ENCODE data around the gene OPN4. TPM values are rescaled to one million over a fixed set of nuclear protein-coding genes. Genes with fewer than 3 reads are reported as not detected.

The OPN4 gene
- polyA plus RNA-seq, 2 of the 4 experiments (the other 2 are of a cell fraction), result not detected

- no peak overlapping the region for H3K27ac ChIP-seq
- H3K9me3 ChIP-seq, result peaks cover 5% of the 10 kb centered on the region; the same call in 1 of the 3 replicates
- no peaks in the 10 kb centered on the region for H3K4me1 ChIP-seq
- no peak for TF ChIP-seq SMC3 (IDR thresholded peaks at IDR 0.05)
- no peak for TF ChIP-seq HDAC2 (IDR thresholded peaks at IDR 0.05)
- no peak for TF ChIP-seq HES2 (IDR thresholded peaks at IDR 0.05)
- TF ChIP-seq HMGXB4 (CRISPR knock-in tag; IDR thresholded peaks at IDR 0.05; ENCODE audit: borderline replicate concordance), result no peak
- no peak for TF ChIP-seq SREBF2 (IDR thresholded peaks at IDR 0.05)
- no peak for TF ChIP-seq RARB (CRISPR knock-in tag; IDR thresholded peaks at IDR 0.05)
- TF ChIP-seq CTCF (IDR thresholded peaks at IDR 0.05), result no peak
- TF ChIP-seq GATA3 (IDR thresholded peaks at IDR 0.05; ENCODE audit: borderline replicate concordance), result no peak
- TF ChIP-seq NPAS2 (CRISPR knock-in tag; IDR thresholded peaks at IDR 0.05; ENCODE audit: borderline replicate concordance), result no peak
- no peak for TF ChIP-seq CBX8 (IDR thresholded peaks at IDR 0.05)
- TF ChIP-seq PHF8 (IDR thresholded peaks at IDR 0.05; ENCODE audit: borderline replicate concordance, low read depth), result no peak
- no peak for TF ChIP-seq POLR2A (IDR thresholded peaks at IDR 0.05; ENCODE audit: low read length)
- no peak for TF ChIP-seq E2F6 (IDR thresholded peaks at IDR 0.05; ENCODE audit: borderline replicate concordance, low read depth)
- no peak for TF ChIP-seq FOXS1 (CRISPR knock-in tag; IDR thresholded peaks at IDR 0.05)
- TF ChIP-seq PBX3 (IDR thresholded peaks at IDR 0.05), result no peak
- FAIRE-seq (no peak), ATAC-seq (no peak), DNase-seq (ENCODE audit: low read depth in 1 of 2, low spot score in 1 of 2) (no peak)
- no peak overlapping the region for H3K4me2 ChIP-seq
- ChIA-PET CTCF (interaction anchor here (1.3 to 1.6 kb wide), 2 partner anchors 18 to 26 kb away, joined by 3 read pairs; no protein-coding TSS in a partner anchor), POLR2A (interaction anchor here (0.6 kb wide), 1 partner anchor 76 kb away, joined by 5 read pairs; no protein-coding TSS in a partner anchor)
- 71% methylated on average over 1 of the region's 1 CpG for WGBS (ENCODE audit: missing lambda C conversion rate)
- H3K4me3 ChIP-seq, result no peak overlapping the region
Observed at GRCh38 chr10:86611386-86611785, 43.0 kb upstream of the OPN4 start.

- ATAC-seq (no peak), FAIRE-seq (no peak), DNase-seq (ENCODE audit: low read depth in 1 of 2, low spot score in 1 of 2) (no peak)
- no peak overlapping the region for H3K27ac ChIP-seq
- H3K4me1 ChIP-seq, result no peaks in the 10 kb centered on the region
- no peak overlapping the region for H3K4me3 ChIP-seq
- WGBS (ENCODE audit: missing lambda C conversion rate), result 77% methylated on average over 5 of the region's 5 CpGs
- POLR2A ChIA-PET, result no interaction called here
- CTCF ChIA-PET, result no interaction called here
- no peak overlapping the region for H3K4me2 ChIP-seq
- no peaks in the 10 kb centered on the region for H3K9me3 ChIP-seq
- TF ChIP-seq NR3C1 (IDR thresholded peaks at IDR 0.05) (no peak), USF2 (IDR thresholded peaks at IDR 0.05) (no peak), ZC3H11A (IDR thresholded peaks at IDR 0.05) (no peak), JUNB (IDR thresholded peaks at IDR 0.05) (no peak)
Observed at GRCh38 chr10:86613096-86613495, 41.3 kb upstream of the OPN4 start.

- Histone ChIP-seq H3K4me3 (no peak overlapping the region), H3K4me2 (no peak overlapping the region), H3K9me3 (no peaks in the 10 kb centered on the region), H3K4me1 (no peaks in the 10 kb centered on the region), H3K27ac (no peak overlapping the region)
- WGBS (ENCODE audit: missing lambda C conversion rate), result 80% methylated on average over 6 of the region's 6 CpGs
- DNase-seq (ENCODE audit: low read depth in 1 of 2, low spot score in 1 of 2) (no peak), ATAC-seq (0 out of 6 replicates have a peak, but pooled peaks of 1 of the 2 experiments have one; percentile 24), FAIRE-seq (no peak)
- TF ChIP-seq HOXB13 (CRISPR knock-in tag; IDR thresholded peaks at IDR 0.05; ENCODE audit: low read depth), result no peak
- ChIA-PET POLR2A (no interaction called here), CTCF (no interaction called here)
Observed at GRCh38 chr10:86613905-86614304, 40.4 kb upstream of the OPN4 start.

Data from A549 (cell line).